HFFc6 (cell line): ENCODE data around the gene TBL3. TPM values are rescaled to one million over a fixed set of nuclear protein-coding genes. Genes with fewer than 3 reads are reported as not detected.
"Not testable (repeated sequence)": the region's sequence is repeated elsewhere in the genome, so short reads cannot be mapped to it uniquely, and the experiment has no call there.

Experiments
- DNase-seq: peaks from one replicate; pipeline ENCODE4 v3.0.0-alpha.2; 2018
- H3K27ac Mint-ChIP-seq: 2 replicates; pipeline ENCODE4 v1.8.0; 2020; ENCODE audit warnings: mild to moderate bottlenecking, mixed read lengths
- H3K27me3 Mint-ChIP-seq: 2 replicates; pipeline ENCODE4 v1.8.0; 2021; ENCODE audit warnings: mild to moderate bottlenecking, moderate library complexity, mixed read lengths; ENCODE audit not compliant: insufficient read depth
- H3K36me3 Mint-ChIP-seq: 2 replicates; pipeline ENCODE4 v1.8.0; 2021; ENCODE audit warnings: low read depth, mixed read lengths
- H3K4me1 Mint-ChIP-seq: 2 replicates; pipeline ENCODE4 v1.8.0; 2020; ENCODE audit warnings: low read depth, mixed read lengths
- H3K4me3 Mint-ChIP-seq: 2 replicates; pipeline ENCODE4 v1.8.0; 2020; ENCODE audit warnings: mild to moderate bottlenecking, moderate library complexity, mixed read lengths
- H3K9me3 Mint-ChIP-seq: 2 replicates; pipeline ENCODE4 v1.8.0; 2020; ENCODE audit warnings: mild to moderate bottlenecking, mixed read lengths
- CTCF ChIP-seq: fragments of 200-600 bp; sonication (generic); IDR thresholded peaks from 2 replicates; pipeline ENCODE4 v1.5.0; 2021; ENCODE audit warnings: antibody characterized with exemption, mild to moderate bottlenecking
- total RNA-seq, 6 experiments: library from RNA; stranded (reverse); fragmentation: NEBNext Ultra II Directional; extraction: Animal tissue kit (Norgen Biotek cat#: 25700); gene quantifications; 2 replicates in 1 of 6; 3 replicates in 5 of 6; pipeline ENCODE4 v1.2.3, GENCODE V29; 2021

Gene TBL3
- total RNA-seq, 6 experiments from 2014 or later, result 42.4 to 47.3 (median 44.1) TPM

DNA sequence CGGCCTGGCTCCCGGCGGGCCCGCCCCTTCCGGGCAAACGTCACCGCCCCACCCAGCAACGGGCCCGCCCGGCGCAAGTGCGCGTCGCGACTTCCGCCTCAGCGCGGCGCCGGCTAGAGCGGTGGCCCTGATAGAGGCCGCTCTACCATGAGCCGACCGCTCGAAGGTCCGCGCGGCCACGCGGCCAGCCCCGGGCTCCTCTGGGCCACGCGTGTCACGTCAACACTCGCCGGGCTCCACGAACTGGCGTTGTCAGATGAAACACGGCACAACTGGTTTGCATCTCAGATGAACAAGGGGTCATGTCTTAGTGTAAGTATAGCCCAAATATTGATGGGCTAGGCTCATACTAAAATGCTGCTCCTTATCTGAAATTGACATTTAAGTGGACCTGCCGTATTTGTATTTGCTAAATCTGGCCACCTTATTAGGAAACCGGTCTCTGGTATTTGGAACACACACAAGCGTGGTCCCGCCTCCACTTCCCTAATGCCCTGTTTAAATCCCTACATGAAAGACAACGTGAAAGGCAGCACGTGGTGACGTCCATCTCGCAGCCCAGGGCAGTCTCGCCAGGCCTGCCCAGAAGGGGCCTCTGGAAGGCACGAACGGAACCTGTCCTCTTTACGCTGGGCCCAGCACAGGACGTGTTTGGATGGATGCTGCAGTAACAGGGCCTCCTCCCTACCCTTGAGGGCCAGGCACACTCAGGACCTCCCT is 38.1 kb downstream of the TBL3 start, which contains the start of gene ZNF598:
Gene ZNF598 (minus strand): TSS at position 31 of the 720 bp plus-strand sequence.
- 0 out of 2 replicates have a peak, but pooled peaks have one; percentile 10 for TF ChIP-seq CTCF
- peaks cover 2% of the 10 kb centered on the region; the same call in 1 of the 2 replicates for H3K27me3 Mint-ChIP-seq
- peaks cover 26% of the 10 kb centered on the region for H3K4me1 Mint-ChIP-seq
- H3K4me3 Mint-ChIP-seq, result peak within 1 kb of the TSS; percentile 95
- peak within 1 kb of the TSS; percentile 98 for H3K27ac Mint-ChIP-seq
- H3K9me3 Mint-ChIP-seq, result no peaks in the 10 kb centered on the region
- peak; percentile 74 for DNase-seq
- H3K36me3 Mint-ChIP-seq, result peaks cover 5% of the 10 kb centered on the region; the same call in 1 of the 2 replicates

DNA sequence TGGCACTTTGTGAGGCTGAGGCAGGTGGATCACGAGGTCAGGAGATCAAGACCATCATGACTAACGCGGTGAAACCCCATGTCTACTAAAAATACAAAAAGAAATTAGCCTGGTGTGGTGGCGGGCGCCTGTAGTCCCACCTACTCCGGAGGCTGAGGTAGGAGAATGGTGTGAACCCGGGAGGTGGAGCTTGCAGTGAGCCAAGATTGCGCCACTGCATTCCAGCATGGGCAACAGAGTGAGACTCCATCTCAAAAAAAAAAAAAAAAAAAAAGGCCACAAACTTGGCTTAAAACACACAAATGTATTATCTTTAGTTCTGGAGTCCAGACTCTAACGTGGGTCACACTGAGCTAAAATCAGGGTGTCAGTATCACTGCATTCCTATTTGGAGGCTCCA is 39.9 kb downstream of the TBL3 start:
- not testable (repeated sequence) for H3K27ac Mint-ChIP-seq, H3K9me3 Mint-ChIP-seq, DNase-seq, H3K36me3 Mint-ChIP-seq, H3K27me3 Mint-ChIP-seq, H3K4me3 Mint-ChIP-seq
- peaks cover 26% of the 10 kb centered on the region for H3K4me1 Mint-ChIP-seq

GRCh38 chr16:2013527-2013926 is 41.7 kb downstream of the TBL3 start:
- Mint-ChIP-seq H3K4me1 (peaks cover 12% of the 10 kb centered on the region), H3K36me3 (peaks cover 4% of the 10 kb centered on the region; the same call in 1 of the 2 replicates), H3K27ac (no peak overlapping the region), H3K27me3 (peaks cover 2% of the 10 kb centered on the region; the same call in 1 of the 2 replicates), H3K9me3 (no peaks in the 10 kb centered on the region), H3K4me3 (no peak overlapping the region)
- no peak for TF ChIP-seq CTCF
- DNase-seq, result no peak

DNA sequence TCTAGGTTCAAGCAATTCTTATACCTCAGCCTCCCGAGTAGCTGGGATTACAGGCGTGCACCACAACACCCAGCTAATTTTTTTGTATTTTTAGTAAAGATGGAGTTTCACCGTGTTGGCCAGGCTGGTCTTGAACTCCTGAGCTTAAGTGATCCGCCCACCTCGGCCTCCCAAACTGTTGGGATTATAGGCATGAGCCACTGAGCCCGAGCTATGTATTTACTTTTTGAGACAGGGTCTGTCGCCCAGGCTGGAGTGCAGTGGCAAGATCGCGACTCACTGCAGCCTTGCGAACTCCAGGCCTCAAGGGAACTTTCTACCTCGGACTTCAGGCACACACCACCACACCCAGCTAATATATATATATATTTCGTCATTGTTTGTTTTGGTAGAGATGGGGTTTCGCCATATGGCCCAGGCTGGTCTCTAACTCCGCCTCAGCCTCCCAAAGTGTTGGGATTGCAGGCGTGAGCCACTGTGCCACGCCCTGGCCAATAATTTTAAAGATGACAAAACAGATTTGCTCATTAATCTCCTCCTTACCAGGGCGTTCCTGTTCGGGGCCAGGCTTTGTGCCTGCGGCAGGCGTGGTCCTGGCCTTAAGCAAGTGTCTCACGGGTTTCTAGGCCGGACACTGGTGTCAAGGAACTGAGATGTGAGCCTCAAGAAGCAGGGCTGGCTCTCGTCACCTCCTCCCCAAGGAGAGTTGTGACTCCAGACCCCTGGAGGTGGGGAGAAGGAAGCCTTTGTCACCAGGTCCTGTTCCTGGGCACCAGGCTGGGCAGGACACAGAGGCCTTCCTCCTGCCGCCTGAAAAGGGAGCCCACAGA is 43.5 kb downstream of the TBL3 start:
- TF ChIP-seq CTCF, result no peak
- DNase-seq, result no peak
- peaks cover 2% of the 10 kb centered on the region for H3K27me3 Mint-ChIP-seq
- no peaks in the 10 kb centered on the region for H3K9me3 Mint-ChIP-seq
- H3K4me3 Mint-ChIP-seq, result no peak overlapping the region
- H3K36me3 Mint-ChIP-seq, result no peaks in the 10 kb centered on the region
- peaks cover 2% of the 10 kb centered on the region for H3K4me1 Mint-ChIP-seq
- H3K27ac Mint-ChIP-seq, result no peak overlapping the region

DNA sequence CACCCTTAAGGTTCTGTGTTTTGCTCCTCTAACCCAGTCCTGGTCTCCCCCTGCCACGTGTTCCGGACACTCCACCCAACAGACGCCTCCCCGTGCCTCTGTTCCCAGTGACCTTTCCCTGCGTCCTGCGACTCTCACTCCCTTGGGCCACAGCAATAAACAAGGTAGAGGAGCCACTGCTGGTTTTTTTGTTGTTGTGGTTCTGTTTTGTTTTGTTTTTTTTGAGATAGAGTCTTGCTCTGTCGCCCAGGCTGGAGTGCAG is 44.0 kb downstream of the TBL3 start:
- Mint-ChIP-seq H3K27me3 (peaks cover 5% of the 10 kb centered on the region), H3K4me1 (no peaks in the 10 kb centered on the region), H3K4me3 (no peak overlapping the region), H3K9me3 (no peaks in the 10 kb centered on the region), H3K36me3 (no peaks in the 10 kb centered on the region), H3K27ac (no peak overlapping the region)
- TF ChIP-seq CTCF, result no peak
- DNase-seq, result no peak

- no peak for DNase-seq
- peak; percentile 71; the same call in 1 of the 2 replicates for TF ChIP-seq CTCF
- Mint-ChIP-seq H3K4me1 (no peaks in the 10 kb centered on the region), H3K9me3 (no peaks in the 10 kb centered on the region), H3K36me3 (no peaks in the 10 kb centered on the region), H3K27me3 (peaks cover 5% of the 10 kb centered on the region), H3K27ac (no peak overlapping the region), H3K4me3 (no peak overlapping the region)
Observed at GRCh38 chr16:2016407-2016922, 44.6 kb downstream of the TBL3 start.
